Activated naive CD8-positive, alpha-beta T cell treated with anti-CD3 and anti-CD28 coated beads, Interleukin-2, amount 50 U/mL, for 16 hours (primary cell): ENCODE results near the gene RIPOR1.
A peak's percentile ranks its signal among the peaks of the same experiment; 100 is the strongest.
"Not testable (repeated sequence)": the region's sequence is repeated elsewhere in the genome, so short reads cannot be mapped to it uniquely, and the experiment has no call there.

Experiments
- DNase-seq: peaks from one replicate; pipeline ENCODE4 v3.0.0-alpha.2; 2020; ENCODE audit warnings: low read depth, low spot score

RIPOR1 gene

GRCh38 chr16:67528222-67528869 is at the start of gene RIPOR1:
Gene RIPOR1 (plus strand): TSS chr16:67528829. CDS start chr16:67538447, 9,618 bp downstream.
- DNase-seq = no peak

- DNase-seq = peak; percentile 96
Observed at GRCh38 chr16:67480833-67481560, 47.6 kb upstream of the RIPOR1 start, which contains the start of gene ATP6V0D1. Gene ATP6V0D1 (minus strand): TSS chr16:67481157. CDS start chr16:67481086, 71 bp downstream.

DNA sequence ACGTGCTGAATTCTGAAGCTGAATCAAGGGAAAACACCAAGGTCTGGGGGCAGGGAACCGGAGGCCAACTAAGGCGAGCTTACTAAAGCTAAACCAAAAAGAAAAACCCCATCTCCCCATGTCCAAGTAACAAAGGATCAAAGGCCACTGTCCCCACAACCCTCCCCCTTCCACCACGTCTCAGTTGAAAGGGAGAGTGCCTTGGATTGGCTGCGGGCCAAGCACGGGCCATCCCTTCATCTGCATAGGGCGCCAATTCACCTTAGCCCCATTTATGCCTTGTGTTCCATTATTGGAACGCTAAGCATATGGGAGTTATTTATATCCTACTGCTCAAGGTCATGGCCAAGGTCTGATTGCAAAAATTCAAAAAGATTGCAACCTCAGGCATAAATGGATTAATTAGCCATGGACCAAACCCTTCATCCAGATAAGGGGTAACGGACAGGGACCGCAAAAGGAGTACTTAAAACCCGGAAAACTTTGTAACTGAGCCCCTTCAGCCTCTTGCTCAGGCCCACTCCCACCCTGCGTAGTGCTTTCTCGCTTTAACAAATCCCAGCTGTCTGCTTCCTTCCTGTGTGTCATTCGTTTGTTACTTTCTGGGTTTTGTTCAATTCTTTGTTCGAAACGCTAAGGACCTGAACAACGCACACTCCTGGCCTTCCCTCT is 46.9 kb upstream of the RIPOR1 start:
- DNase-seq = no peak

DNA sequence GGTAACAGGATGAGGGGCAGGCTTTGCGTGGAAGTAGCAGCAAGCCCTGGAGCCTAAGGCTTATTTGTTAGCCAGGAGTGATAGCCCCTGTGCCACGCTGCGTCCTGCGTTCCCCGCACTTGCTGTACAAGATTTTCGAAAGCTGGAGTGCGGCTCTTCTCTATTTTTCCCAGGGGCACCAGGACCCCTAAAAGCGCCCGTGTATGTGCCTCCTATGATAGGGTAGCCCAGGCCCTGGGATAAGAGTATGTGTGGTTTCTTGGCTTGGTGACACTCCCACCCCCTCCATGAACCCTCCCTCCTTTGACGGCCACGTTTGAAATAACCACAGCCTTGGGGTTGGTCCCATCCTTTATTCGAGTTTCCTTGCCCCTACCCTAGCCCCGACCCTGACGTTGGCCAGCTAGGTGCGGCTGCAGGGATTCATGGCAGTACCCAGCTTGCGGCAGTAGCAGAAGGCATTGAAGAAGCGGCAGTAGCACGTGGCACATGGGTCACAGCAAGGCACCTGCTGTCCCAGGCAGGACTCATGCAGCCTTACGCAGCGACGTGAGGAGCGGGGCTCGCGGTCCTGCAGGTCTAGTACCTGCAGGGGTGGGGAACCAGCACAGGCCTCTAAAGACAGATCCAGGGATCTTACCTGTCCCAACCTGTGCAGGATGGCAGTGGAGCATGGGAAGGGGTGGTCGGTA is 46.2 kb upstream of the RIPOR1 start:
- no peak for DNase-seq

DNA sequence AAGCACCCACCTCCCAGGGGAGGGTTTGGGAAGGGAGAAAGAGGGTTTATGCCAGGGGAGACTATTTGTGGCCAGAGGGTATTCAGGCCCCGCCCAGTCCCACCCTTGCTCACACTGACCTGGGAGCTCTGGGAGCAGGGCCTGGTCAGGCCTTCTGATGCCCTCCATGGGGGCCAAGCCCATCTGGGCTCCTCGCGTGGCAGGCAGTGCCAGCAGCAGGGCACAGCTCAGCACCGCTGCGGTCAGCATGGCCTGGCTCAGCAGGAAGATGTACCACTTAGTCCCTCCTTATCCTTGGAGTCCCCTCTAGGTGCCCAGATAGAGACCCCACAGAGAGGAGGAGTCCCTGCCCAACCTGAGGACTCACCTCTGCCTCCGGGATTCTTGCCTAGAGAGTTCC is 45.5 kb upstream of the RIPOR1 start, which contains the start of gene AGRP:
Gene AGRP (minus strand): TSS at position 398 of the 400 bp plus-strand sequence. CDS start 149 bp downstream, at position 249.
- DNase-seq = no peak

DNA sequence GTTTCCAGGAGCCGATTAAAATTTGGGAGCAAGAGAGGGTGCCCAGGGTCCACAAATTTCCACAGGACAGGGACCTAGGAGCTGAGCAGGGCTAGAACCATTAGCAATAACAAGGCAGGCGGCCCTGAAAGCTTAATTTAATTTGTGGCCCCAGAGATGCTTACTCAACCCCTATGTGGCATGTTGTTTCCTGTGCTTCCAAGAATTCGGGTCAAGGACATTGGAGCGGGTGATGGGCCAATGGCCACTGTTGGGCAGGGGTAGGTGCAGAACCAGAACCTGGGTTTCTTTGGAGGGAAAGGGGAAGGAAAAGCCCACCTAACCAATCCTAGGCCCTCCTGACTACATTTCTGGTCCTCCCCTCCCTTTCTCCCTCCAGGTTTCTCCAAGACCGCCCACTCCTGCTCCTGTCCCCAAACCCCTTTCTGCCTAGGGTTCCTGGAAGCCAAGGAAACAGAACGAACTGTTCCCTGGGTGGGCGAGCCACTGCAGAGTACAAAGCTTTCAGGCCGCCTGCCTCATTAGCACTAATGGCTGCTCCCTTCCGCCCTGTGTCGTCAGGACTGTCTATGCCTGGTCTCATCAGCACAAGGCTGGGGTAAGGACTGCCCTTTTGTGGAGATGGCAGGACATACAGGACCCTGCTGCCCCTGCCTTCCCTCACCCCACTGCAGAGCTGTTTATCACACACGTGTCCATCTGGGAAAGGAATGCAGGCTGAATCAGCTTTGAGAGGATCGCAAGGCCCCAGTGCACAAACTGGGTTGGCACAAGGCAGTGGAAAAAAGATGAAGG is 44.7 kb upstream of the RIPOR1 start:
- DNase-seq = no peak

GRCh38 chr16:67486805-67487204 is 41.8 kb upstream of the RIPOR1 start:
- no peak for DNase-seq

GRCh38 chr16:67487561-67487960 is 41.1 kb upstream of the RIPOR1 start:
- not testable (repeated sequence) for DNase-seq

GRCh38 chr16:67489401-67490083 is 39.1 kb upstream of the RIPOR1 start:
- no peak for DNase-seq

DNA sequence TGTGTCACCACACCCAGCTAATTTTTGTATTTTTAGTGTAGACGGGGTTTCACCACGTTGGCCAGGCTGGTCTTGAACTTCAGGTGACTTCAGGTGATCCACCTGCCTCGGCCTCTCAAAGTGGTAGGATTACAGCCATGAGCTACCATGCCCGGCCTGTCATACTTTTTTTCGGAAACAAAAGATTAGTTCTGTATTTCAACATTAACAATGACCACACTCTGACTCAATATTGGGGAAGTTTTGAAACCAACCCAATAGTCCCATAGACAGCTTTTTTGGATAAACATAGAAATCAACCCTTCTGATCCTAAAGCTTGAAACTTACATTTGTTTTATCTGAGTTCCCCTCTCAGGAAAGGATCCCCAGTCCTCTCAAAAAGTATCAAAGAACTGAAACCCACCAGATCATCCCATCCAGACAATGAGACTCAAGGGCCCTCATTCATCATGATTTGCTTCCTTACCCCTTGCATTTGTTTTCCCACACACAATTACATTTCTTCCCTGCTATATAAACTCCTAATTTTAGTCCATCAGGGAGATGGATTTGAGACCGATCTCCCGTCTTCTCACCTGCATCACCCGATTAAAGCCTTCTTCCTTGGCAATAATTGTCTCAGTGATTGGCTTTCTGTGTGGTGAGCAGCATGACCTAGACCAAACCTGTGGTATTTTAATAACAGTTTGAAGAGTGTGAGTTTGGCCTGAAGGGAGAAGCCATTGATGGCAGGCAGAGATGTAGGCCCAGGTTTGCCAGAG is 38.1 kb upstream of the RIPOR1 start:
- DNase-seq = no peak

GRCh38 chr16:67499106-67499505 is 29.5 kb upstream of the RIPOR1 start:
- no peak for DNase-seq

DNA sequence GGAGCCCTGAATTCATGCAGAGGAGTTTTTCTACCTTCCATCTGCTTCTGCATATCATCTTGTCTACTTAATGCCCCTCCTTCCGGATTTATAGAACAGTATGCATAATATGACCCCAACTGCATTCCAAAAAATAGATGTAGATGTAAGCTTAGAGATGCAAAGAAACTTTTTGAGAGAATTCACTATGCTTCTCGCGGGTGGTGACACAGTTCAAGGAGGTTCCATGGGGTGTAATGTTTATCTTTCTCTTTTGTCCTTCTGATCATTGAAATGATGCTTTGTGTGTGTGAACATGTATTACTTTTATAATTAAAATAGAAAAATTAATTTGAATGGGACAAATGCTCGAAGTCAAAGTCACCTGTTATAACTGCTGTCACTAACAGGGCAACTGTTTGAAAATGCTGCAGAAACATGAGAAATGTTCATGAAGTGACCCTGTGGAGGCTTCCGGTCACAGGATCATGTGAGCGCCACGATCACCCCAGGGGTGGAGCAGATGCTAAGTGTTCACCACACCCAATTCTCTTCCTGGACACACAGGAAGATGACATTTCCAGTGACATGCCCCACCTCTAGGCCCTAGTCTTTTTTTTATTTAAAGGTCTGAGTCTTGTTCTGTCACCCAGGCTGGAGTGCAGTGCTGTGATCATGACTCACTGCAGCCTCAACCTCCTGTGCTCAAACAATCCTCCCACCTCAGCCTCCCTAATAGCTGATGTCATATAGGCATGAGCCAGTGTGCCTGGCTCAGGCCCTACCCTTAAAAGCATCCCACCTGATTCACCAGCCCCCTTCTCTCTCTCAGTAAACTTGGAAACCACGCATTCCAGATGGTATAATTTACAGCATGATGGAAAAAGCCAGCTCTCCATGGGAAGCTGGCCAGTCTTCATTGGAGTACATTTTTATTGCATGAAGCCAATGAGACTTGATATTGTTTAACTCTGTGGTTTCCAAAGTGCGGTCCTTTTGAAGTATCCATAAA is 24.3 kb upstream of the RIPOR1 start:
- no peak for DNase-seq

DNA sequence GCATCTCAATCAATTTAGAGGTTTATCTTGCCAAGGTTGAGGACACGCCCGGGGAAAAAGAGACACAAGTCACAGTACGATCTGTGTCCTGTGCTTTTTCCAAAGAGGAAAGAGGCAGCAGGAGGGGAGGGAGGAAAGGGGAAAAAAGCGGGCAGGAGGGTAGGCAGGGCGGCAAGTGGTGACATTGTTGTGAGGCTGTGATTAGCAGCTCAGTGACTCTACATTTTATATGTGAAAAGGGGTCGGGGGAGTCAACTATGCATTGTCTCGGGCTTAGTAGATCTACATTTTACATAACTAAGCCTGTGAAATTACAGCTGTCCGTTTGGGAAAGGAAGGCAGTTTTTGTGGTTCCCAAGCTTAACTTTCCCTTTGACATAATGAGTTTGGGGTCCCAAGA is 22.2 kb upstream of the RIPOR1 start:
- no peak for DNase-seq

DNA sequence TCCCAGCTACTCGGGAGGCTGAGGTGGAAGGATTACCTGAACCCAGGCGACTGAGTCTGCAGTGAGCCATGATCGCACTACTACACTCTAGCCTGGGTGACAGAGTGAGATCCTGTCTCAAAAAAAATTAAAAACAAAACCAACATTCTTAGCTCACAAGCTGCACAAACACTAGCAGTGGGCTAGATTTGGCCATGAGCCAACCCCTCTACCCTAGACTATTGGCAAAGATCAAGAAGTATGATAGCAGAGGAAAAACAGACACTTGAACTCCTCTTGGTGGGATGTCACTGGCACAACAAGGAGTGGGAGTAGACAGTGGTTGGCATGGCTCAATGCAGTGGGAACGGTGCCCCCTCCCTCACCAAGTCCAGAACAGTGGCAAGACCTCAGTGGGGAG is 19.6 kb upstream of the RIPOR1 start:
- no peak for DNase-seq

DNA sequence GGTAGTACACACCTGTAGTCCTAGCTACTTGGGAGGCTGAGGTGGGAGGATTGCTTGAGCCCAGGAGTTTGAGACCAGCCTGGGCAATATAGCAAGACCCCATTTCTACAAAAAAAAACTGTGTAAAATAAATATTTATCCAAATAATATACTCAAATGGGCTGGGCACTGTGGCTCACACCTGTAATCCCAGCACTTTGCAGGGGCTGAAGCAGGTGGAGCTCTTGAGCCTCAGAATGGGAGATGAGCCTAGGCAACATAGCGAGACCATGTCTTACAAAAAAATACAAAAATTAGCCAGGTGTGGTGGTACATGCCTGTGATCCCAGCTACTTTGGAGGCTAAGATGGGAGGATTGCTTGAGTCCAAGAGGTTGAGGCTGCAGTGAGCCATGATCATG is 14.7 kb upstream of the RIPOR1 start:
- DNase-seq = not testable (repeated sequence)

DNA sequence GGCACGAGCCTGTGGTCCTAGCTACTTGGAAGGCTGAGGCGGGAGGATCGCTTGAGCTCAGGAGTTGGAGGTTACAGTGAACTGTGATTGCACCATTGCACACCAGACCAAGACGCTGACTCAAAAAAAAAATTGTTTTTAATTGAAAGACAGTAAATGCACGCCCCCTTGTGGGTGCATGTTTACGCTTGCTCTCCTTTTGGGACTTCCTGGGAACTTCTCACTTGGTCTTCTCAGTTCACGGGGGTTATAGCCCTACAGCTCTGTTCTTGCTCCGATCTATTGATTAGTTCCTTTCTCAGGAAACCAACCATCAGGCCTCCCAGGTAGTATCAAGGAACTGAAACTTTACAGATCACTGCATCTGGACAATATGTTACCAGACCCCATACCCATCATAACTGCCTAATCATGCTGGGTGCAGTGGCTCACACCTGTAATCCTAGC is 14.2 kb upstream of the RIPOR1 start:
- DNase-seq = peak; percentile 65

DNA sequence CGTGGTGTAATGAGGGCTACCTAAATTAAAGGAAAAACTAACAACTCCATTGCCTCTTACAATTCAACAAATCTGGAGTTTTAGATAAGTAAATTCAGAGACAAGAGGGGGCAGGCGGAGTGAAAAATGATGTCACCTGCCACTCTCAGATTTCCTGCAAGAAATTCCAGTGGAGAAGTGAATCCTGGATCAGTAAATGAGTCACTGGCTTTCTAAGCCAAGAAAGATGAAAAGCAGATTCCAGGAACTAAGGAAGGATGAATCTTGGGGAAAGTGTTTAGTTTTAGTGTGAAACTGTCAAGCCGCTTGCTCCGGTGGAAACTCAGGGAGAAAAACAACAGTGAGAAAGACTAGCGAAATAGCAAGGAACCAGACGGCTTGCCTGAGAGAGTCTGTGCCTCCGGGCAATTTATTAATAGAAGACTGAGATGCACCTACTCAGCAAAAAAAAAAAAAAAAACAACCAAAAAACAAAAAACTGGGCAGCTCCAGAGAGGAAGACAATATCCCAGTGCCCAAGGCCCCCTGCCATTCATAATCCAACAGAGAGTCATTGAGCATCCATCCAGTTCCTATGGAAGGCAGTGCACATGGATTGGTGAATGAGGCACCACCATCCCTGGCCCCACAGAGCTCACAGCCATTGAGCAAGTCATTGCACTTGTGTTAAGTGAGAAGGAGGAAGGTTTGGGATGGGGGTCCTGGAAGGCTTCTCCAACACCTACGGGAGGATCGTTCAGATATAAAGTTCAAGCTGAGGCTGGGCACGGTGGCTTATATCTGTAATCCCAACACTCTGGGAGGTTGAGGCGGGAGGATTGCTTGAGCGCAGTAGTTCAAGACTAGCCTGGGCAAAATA is 12.1 kb upstream of the RIPOR1 start:
- no peak for DNase-seq

DNA sequence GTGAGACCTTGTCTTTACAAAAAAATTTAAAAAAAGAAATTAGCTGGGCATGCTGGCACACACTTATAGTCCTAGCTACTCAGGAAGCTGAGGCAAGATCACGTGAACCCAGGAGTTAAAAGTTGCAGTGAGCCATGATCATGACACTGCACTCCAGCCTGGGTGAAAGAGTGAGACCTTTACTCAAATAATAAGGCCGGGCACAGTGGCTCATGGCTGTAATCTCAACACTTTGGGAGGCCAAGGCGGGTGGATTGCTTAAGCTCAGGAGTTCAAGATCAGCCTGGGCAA is 11.5 kb upstream of the RIPOR1 start:
- no peak for DNase-seq
